Measurements from ENCODE around the gene HLA-DPA1.

DNA sequence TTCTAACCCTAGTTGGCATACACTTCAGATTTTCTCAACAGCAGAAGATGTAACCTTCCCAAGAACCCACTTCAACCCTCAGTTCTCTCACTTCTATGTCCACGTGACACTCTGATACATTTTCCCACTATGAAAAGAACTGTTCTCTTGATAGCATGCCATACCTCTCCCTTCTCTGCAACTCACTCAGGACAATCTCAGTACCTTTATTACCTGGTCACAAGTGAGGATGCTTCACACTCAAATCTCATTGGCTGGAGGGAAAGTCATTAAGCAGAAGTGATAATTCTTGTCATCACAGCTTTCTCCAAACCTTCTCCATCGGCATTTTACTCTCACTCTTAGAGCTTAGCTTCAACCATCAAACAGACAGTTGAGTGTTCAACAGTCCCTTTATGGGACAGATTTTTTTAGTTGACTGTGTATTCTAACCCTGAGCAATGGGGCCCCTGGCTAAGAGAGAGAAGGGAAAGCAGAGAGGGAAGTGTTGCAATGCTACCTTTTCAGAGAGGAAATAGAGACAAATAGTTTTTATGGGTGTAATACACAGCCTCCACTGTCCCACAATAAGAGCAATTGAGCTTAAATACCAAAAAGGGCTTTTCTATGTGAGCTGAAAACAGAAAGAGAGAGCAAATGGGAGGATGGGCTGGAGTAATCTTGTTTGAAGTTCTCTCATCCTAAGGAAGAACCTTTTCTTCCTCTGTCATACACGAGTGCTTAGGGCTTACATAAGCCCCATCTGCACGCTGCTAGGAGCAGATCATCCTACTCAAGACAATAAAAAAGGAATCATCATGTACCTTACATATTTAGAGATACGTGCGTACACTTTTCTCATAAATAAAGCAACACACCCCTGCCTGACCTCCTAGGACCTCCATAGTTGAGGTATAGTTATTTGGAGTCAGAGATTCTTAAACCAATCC is 16.0 kb downstream of the HLA-DPA1 start:
- TF ChIP-seq, protein P1, sequence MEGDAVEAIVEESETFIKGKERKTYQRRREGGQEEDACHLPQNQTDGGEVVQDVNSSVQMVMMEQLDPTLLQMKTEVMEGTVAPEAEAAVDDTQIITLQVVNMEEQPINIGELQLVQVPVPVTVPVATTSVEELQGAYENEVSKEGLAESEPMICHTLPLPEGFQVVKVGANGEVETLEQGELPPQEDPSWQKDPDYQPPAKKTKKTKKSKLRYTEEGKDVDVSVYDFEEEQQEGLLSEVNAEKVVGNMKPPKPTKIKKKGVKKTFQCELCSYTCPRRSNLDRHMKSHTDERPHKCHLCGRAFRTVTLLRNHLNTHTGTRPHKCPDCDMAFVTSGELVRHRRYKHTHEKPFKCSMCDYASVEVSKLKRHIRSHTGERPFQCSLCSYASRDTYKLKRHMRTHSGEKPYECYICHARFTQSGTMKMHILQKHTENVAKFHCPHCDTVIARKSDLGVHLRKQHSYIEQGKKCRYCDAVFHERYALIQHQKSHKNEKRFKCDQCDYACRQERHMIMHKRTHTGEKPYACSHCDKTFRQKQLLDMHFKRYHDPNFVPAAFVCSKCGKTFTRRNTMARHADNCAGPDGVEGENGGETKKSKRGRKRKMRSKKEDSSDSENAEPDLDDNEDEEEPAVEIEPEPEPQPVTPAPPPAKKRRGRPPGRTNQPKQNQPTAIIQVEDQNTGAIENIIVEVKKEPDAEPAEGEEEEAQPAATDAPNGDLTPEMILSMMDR (IDR thresholded peaks at IDR 0.05), result no peak
- TF ChIP-seq POLR2A (IDR thresholded peaks at IDR 0.05), result no peak
- TF ChIP-seq POLR2AphosphoS5 (IDR thresholded peaks at IDR 0.05), result no peak
